ENCODE measurements around the gene FMN1.

The FMN1 gene

DNA sequence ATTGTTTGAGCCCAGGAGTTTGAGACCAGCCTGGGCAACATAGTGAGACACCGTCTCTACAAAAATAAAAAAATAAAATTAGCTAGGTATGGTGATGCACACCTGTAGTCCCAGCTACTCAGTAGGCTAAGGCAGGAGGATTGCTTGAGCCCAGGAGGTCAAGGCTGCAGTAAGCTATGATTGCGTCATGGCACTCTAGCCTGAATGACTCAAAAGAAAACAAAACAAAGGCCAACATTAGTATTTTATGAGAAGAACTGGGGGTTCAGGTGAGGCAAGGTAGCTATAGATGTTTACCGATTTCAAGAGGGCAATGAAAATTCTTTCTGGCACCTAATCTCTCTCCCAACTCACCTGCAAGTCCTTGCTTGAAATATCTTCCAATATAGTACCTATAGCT lies 399.5 kb downstream of the FMN1 start:
- 56 to 64% methylated on average over 3 of the region's 3 CpGs for WGBS, 2 experiments
- Histone ChIP-seq H3K4me1 (ENCODE audit: control insufficient read depth, insufficient read depth, low read length) (peaks cover 3% of the 10 kb centered on the region), H3K4me3 (ENCODE audit: insufficient read depth, low read depth, low read length) (no peak overlapping the region), H3K9me3 (ENCODE audit: control insufficient read depth, low read length) (no peaks in the 10 kb centered on the region), H3K27me3 (ENCODE audit: control insufficient read depth, insufficient read depth, low read length, poor library complexity, severe bottlenecking) (no peaks in the 10 kb centered on the region), H3K36me3 (ENCODE audit: control insufficient read depth, insufficient read depth, low read length) (no peaks in the 10 kb centered on the region), H3K27ac (ENCODE audit: insufficient read depth, low read depth, low read length, poor library complexity, severe bottlenecking) (no peak overlapping the region)

DNA sequence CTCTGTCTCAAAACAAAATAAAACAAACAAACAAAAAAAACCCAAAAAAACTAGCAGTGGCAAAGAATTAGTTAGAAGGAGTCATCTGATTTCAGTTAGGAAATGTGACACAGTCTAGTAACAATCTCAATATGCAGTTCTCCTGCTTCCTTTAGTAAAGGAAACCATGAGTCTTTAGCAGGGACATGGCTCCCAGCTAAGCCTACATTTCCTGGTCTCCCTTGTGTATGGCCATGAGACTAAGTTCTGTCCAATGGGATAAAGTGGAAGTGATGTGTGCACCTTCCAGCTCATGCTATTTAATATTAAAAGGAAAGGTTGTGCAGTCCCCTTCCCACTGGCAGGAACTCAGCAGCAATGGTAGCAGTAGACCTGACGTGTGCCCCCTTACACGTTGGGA lies 402.1 kb downstream of the FMN1 start:
- no peaks in the 10 kb centered on the region for H3K9me3 ChIP-seq (ENCODE audit: control insufficient read depth, low read length)
- no peak overlapping the region for H3K4me3 ChIP-seq (ENCODE audit: insufficient read depth, low read depth, low read length)
- no peaks in the 10 kb centered on the region for H3K36me3 ChIP-seq (ENCODE audit: control insufficient read depth, insufficient read depth, low read length)
- WGBS, 2 experiments, result 65 to 72% methylated on average over 2 of the region's 2 CpGs
- H3K27me3 ChIP-seq (ENCODE audit: control insufficient read depth, insufficient read depth, low read length, poor library complexity, severe bottlenecking), result no peaks in the 10 kb centered on the region
- no peak overlapping the region for H3K27ac ChIP-seq (ENCODE audit: insufficient read depth, low read depth, low read length, poor library complexity, severe bottlenecking)
- peaks cover 3% of the 10 kb centered on the region for H3K4me1 ChIP-seq (ENCODE audit: control insufficient read depth, insufficient read depth, low read length)

DNA sequence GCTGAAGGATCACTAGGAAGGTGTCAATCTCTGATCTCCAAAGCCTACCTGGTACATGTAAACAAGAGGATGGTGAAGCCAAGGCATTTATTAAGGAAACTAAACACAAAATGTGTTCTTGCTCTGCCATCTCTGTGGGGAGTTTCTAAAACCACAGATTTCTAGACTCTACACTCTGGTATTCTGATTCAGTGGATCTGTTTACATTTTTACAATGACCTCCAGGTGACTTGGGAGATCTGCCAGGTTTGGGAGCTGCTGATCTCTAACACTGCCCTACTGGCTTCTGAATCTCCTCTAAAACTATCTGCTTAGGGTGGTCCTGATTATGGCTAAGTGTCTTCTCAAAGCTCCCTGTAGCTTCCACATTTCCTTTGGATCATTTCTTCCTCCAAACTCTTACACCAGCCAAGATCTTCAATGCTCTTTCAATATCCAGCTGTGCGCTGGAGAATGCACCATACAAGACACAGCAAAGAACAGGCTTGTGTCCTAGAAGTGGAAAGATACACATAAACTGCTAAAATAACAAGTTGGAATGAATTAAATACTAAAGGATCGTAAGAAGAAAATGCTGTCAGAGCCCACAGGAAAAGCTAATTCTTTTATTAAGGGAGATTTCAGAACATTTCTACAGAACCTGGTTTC lies 404.0 kb downstream of the FMN1 start:
- no peaks in the 10 kb centered on the region for H3K36me3 ChIP-seq (ENCODE audit: control insufficient read depth, insufficient read depth, low read length)
- H3K9me3 ChIP-seq (ENCODE audit: control insufficient read depth, low read length), result no peaks in the 10 kb centered on the region
- no peaks in the 10 kb centered on the region for H3K27me3 ChIP-seq (ENCODE audit: control insufficient read depth, insufficient read depth, low read length, poor library complexity, severe bottlenecking)
- 95 to 98% methylated on average over 2 of the region's 2 CpGs for WGBS, 2 experiments
- H3K4me3 ChIP-seq (ENCODE audit: insufficient read depth, low read depth, low read length), result no peak overlapping the region
- H3K4me1 ChIP-seq (ENCODE audit: control insufficient read depth, insufficient read depth, low read length), result no peaks in the 10 kb centered on the region
- H3K27ac ChIP-seq (ENCODE audit: insufficient read depth, low read depth, low read length, poor library complexity, severe bottlenecking), result no peak overlapping the region

DNA sequence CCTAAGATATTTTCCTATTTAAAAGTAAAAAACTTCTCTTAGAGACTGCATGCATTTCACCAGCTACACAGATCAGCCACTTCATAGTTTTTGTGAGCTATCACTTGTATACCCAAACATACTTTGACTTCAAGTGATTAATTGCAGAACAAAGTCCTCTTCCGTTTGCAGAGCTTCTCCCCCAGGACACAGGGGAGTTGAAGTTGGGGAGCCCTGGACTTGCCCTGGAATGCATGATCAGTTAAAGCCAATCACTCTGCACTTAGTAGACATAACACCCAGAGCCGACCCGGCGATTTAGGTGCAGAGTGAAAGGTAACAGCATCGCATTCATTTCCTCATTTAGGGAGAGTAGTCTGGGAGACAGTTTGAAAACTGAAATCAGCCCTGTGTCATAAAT lies 406.6 kb downstream of the FMN1 start:
- Histone ChIP-seq H3K27ac (ENCODE audit: insufficient read depth, low read depth, low read length, poor library complexity, severe bottlenecking) (no peak overlapping the region), H3K27me3 (ENCODE audit: control insufficient read depth, insufficient read depth, low read length, poor library complexity, severe bottlenecking) (no peaks in the 10 kb centered on the region), H3K36me3 (ENCODE audit: control insufficient read depth, insufficient read depth, low read length) (no peaks in the 10 kb centered on the region), H3K4me3 (ENCODE audit: insufficient read depth, low read depth, low read length) (no peak overlapping the region), H3K9me3 (ENCODE audit: control insufficient read depth, low read length) (no peaks in the 10 kb centered on the region), H3K4me1 (ENCODE audit: control insufficient read depth, insufficient read depth, low read length) (no peaks in the 10 kb centered on the region)
- 91 to 94% methylated on average over 5 of the region's 5 CpGs for WGBS, 2 experiments

DNA sequence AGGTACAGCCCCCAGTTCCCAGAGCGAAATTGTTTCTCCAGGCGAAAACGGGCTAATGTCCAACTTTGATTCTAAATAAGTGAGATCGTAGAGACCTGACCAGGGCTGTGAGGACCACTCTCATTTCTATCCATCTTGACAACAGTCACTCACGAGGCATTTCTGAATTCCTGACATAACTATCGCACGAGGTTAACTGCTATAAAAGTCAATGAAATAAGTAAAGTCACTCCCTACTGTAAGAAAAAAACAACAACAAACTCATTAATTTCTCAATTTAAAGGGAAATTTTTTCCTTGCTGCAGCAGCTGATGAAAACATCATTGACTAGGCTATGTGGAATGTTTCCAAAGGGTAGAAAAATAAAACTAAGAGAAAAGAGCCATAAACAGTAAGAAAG lies 407.6 kb downstream of the FMN1 start:
- Histone ChIP-seq H3K4me1 (ENCODE audit: control insufficient read depth, insufficient read depth, low read length) (no peaks in the 10 kb centered on the region), H3K36me3 (ENCODE audit: control insufficient read depth, insufficient read depth, low read length) (no peaks in the 10 kb centered on the region), H3K4me3 (ENCODE audit: insufficient read depth, low read depth, low read length) (no peak overlapping the region), H3K27me3 (ENCODE audit: control insufficient read depth, insufficient read depth, low read length, poor library complexity, severe bottlenecking) (no peaks in the 10 kb centered on the region), H3K27ac (ENCODE audit: insufficient read depth, low read depth, low read length, poor library complexity, severe bottlenecking) (no peak overlapping the region), H3K9me3 (ENCODE audit: control insufficient read depth, low read length) (no peaks in the 10 kb centered on the region)
- WGBS, 2 experiments, result 96% methylated on average over 7 of the region's 7 CpGs

DNA sequence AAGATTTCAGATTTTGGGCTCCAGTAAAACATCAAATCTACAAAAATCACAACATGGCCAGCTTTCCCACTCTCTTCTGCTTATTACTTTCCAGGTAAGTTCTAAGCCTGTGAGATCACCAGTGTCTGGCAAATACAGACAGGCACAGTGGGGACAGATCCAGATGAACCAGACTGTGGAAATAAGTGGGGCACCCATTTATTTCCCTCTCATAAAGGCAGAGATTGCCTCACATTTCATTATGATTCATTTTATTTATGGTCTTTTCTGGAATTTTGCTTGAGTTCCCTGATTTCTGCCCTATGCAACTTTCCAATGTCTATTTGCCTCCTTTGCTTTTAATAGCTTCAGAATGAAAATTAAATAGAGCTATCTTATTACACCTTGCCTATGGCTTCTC lies 409.9 kb downstream of the FMN1 start:
- H3K4me3 ChIP-seq (ENCODE audit: insufficient read depth, low read depth, low read length), result no peak overlapping the region
- H3K9me3 ChIP-seq (ENCODE audit: control insufficient read depth, low read length), result no peaks in the 10 kb centered on the region
- H3K36me3 ChIP-seq (ENCODE audit: control insufficient read depth, insufficient read depth, low read length), result no peaks in the 10 kb centered on the region

DNA sequence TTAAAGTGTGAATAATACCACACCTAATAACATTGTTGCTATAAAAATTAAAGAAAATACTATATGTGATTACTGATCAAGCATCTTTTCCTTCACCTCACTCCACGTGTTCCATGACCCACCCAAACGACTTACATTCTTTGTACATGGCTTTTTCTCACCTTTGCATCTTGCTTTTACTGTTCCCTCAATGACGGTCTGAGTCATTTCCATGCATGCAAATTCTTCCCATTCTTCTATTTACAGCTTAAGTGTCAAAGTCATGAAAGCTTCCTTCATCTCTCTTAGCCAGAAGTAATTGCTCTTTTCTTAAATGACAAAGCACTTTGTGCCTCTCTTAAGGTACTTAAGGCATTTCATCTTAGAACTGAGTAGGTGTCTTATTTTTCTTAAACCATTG lies 412.7 kb downstream of the FMN1 start:
- Histone ChIP-seq H3K27ac (ENCODE audit: insufficient read depth, low read depth, low read length, poor library complexity, severe bottlenecking) (no peak overlapping the region), H3K4me1 (ENCODE audit: control insufficient read depth, insufficient read depth, low read length) (no peaks in the 10 kb centered on the region), H3K9me3 (ENCODE audit: control insufficient read depth, low read length) (no peaks in the 10 kb centered on the region), H3K27me3 (ENCODE audit: control insufficient read depth, insufficient read depth, low read length, poor library complexity, severe bottlenecking) (no peaks in the 10 kb centered on the region), H3K4me3 (ENCODE audit: insufficient read depth, low read depth, low read length) (no peak overlapping the region), H3K36me3 (ENCODE audit: control insufficient read depth, insufficient read depth, low read length) (no peaks in the 10 kb centered on the region)
- 51% methylated on average over 3 of the region's 3 CpGs for WGBS, 2 experiments

More for the DNA sequence above, 409.9 kb downstream of the FMN1 start:
- H3K4me1 ChIP-seq (ENCODE audit: control insufficient read depth, insufficient read depth, low read length), result no peaks in the 10 kb centered on the region
- no peaks in the 10 kb centered on the region for H3K27me3 ChIP-seq (ENCODE audit: control insufficient read depth, insufficient read depth, low read length, poor library complexity, severe bottlenecking)
- H3K27ac ChIP-seq (ENCODE audit: insufficient read depth, low read depth, low read length, poor library complexity, severe bottlenecking), result no peak overlapping the region

DNA sequence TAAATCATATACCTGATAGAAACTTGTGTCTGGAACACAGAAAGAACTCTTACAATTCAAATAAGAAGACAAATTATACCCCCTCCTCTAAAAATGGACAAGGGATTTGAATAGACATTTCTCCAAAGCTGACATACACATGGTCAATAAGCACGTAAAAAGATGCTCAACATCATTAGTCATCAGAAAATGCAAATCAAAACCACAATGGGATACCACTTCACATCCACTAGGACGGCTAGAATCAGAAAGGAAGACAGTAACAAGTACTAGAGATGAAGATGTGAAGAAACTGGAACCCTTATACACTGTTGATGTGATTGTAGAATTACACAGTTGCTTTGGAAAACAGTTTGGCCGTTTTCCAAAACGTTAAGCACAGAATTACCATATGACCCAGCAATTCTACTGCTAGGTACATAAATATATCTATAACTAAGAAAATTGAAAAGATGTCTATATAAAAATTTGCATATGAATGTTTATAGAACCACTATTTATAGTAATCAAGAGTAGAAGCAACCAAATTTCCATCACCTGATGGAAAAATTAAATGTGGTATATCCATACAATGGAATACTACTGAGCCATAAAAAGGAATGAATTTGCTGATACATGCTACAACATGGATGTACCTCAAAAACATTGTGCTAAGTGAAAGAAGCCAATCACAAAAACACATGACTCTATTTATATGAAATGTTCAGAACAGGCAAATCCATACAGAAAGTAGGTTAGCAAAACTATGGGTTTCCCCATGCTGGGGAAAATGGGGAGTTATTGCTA lies 415.9 kb downstream of the FMN1 start:
- no peaks in the 10 kb centered on the region for H3K4me1 ChIP-seq (ENCODE audit: control insufficient read depth, insufficient read depth, low read length)
- H3K27ac ChIP-seq (ENCODE audit: insufficient read depth, low read depth, low read length, poor library complexity, severe bottlenecking), result no peak overlapping the region
- no peak overlapping the region for H3K4me3 ChIP-seq (ENCODE audit: insufficient read depth, low read depth, low read length)
- no peaks in the 10 kb centered on the region for H3K27me3 ChIP-seq (ENCODE audit: control insufficient read depth, insufficient read depth, low read length, poor library complexity, severe bottlenecking)
- no peaks in the 10 kb centered on the region for H3K36me3 ChIP-seq (ENCODE audit: control insufficient read depth, insufficient read depth, low read length)
- H3K9me3 ChIP-seq (ENCODE audit: control insufficient read depth, low read length), result no peaks in the 10 kb centered on the region
- 97 to 100% methylated on average over 3 to 4 of the region's 4 CpGs for WGBS, 2 experiments

DNA sequence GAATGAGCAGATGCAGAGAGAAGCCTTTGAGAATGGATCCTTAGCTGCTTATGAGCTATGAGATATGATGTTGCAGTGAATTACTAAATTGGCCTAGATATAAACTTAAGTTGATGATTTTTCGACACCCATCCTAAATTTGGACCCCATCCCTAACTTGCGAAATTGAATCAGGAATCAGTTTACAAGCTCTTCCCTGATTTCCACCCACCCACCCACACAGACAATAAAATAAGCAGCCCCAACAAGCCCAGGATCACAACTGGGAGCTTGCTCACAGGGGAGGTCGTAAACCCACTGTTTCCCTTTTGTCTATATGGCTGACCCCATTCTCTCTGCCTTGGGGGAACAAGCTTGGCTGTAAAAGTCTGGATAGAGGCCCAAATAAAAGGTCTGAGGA lies 419.4 kb downstream of the FMN1 start:
- Histone ChIP-seq H3K4me3 (ENCODE audit: insufficient read depth, low read depth, low read length) (no peak overlapping the region), H3K9me3 (ENCODE audit: control insufficient read depth, low read length) (no peaks in the 10 kb centered on the region), H3K36me3 (ENCODE audit: control insufficient read depth, insufficient read depth, low read length) (no peaks in the 10 kb centered on the region), H3K4me1 (ENCODE audit: control insufficient read depth, insufficient read depth, low read length) (no peaks in the 10 kb centered on the region), H3K27ac (ENCODE audit: insufficient read depth, low read depth, low read length, poor library complexity, severe bottlenecking) (no peak overlapping the region), H3K27me3 (ENCODE audit: control insufficient read depth, insufficient read depth, low read length, poor library complexity, severe bottlenecking) (no peaks in the 10 kb centered on the region)
- 85 to 89% methylated on average over 3 of the region's 3 CpGs for WGBS, 2 experiments

DNA sequence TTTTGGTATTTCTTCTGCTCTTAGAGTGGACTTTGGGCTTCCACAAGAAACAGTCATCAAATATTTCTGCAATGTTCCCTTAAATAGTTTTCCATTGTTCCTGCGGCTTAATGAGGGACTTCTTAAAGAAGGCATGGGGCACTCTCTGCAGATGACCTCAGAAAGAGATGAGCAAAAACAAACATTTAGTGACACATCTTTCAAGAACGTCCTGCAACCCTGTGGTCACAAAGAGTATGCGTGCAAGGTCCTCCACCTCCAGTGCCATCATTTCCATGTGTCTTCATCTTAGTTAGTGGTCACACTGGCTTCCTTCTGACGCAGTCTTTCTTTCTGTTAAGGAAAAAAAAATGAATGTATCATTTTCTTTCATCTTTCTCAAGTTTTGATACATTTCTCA lies 420.5 kb downstream of the FMN1 start:
- no peaks in the 10 kb centered on the region for H3K9me3 ChIP-seq (ENCODE audit: control insufficient read depth, low read length)
- no peaks in the 10 kb centered on the region for H3K27me3 ChIP-seq (ENCODE audit: control insufficient read depth, insufficient read depth, low read length, poor library complexity, severe bottlenecking)
- no peaks in the 10 kb centered on the region for H3K4me1 ChIP-seq (ENCODE audit: control insufficient read depth, insufficient read depth, low read length)
- WGBS, 2 experiments, result 77 to 80% methylated on average over 4 of the region's 4 CpGs
- H3K4me3 ChIP-seq (ENCODE audit: insufficient read depth, low read depth, low read length), result no peak overlapping the region
- H3K36me3 ChIP-seq (ENCODE audit: control insufficient read depth, insufficient read depth, low read length), result no peaks in the 10 kb centered on the region
- H3K27ac ChIP-seq (ENCODE audit: insufficient read depth, low read depth, low read length, poor library complexity, severe bottlenecking), result no peak overlapping the region
